ENCODE results near the gene TUB.

Gene TUB

DNA sequence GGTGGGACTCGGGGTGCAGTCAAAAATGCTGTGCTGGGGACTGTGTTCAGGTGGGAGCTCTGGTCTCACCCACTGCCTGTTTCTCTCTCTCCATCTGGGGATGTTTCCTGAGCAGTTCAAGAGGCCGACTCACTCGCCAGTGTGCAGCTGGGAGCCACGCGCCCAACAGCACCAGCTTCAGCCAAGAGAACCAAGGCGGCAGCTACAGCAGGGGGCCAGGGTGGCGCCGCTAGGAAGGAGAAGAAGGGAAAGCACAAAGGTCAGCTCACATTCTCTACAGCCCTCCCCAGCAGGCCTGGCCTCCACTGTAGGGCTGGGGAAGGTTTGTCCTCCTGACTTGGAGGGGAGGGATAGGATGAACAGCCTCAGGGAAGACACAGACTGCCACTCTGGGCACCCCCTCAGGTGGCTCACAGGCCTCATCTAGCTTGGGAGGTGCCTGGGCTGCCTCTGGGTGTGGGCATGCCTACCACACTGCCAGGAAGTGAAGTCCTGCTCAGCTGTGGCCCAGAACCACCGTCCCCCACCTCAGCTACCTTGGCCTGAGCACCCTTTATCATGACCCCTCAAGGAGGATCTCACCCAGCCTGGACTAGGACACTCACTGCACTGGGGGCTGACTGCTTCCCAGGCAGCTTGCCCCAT is 13.0 kb downstream of the TUB start:
- no peak for DNase-seq

DNA sequence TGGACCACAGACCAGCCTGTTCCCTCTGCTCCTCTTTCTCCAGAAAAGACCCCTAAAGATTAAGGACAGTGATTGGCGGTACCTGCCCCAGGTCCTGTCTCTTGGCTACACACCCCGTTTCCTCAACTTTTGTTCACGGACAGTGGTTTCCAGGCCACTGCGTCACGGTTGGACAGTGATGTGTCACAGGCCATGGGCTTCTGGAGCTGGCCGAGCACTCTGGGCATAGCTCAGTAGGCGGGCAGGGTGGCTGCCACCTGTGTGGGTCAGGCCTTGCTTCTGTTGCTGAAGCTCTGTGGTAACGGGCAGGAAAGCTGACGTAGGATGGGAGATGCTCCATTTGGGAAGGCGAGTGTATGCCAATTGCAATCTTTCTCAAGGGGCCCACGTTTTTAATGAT is 13.6 kb downstream of the TUB start:
- no peak for DNase-seq

DNA sequence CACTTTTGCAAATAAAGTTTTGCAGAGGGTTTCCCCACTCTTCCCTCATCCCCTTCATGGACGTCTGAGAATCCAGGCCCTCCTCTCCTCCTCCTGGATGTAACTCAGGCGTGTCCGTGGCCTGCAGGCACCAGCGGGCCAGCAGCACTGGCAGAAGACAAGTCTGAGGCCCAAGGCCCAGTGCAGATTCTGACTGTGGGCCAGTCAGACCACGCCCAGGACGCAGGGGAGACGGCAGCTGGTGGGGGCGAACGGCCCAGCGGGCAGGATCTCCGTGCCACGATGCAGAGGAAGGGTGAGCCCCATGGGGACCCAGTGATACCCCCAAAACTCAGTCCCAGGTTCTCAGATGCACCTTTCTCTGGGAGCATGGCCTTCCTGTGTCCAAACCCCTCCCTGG is 14.4 kb downstream of the TUB start:
- DNase-seq: no peak

DNA sequence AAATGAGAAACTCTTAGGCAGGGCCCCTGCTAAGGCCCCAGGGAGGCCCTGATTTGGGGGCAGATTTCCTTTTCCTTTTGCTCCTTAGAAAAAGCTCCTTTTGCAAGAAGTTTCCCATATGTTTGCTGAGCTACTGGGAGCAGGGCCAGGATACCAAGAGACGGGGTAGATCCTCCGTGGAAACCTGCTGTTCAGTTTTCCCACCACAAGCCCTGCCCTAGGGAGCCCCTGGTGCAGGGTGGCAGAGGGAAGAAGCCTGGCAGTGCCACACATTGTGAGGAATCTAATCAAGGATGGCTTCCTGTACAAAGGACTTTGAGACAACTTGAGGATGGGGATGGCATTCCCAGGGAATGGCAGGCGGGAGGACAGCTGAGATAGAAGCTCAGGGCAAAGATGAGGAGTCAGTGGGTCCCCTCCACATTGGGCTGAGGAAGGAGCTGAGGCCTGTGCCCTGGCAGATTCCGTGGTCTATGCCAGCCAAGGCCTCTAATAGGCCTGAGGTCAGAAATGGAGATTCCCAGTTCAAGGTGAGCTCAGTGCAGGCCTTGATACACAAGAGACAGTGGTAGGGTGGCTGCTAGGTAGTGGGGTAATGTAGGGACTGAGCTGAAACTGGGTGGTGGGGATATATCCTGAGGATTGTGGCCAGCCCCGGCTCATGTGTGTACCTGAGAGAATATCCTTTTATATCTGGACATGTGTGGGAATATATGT is 15.0 kb downstream of the TUB start:
- DNase-seq: no peak

DNA sequence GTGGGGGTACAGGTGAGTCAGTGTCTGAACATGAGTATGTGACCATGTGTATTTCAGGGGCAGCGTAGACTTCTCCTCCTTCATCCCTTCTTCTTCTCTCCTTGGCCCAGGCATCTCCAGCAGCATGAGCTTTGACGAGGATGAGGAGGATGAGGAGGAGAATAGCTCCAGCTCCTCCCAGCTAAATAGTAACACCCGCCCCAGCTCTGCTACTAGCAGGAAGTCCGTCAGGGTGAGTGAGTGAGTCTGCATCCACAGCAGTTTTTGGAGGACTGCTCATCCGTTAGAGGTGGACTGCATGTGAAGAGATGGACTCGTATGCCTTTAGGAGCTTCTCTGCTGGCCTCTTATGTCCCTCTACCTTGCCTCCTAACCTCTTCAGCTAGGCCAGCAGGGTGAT is 15.6 kb downstream of the TUB start:
- no peak for DNase-seq

DNA sequence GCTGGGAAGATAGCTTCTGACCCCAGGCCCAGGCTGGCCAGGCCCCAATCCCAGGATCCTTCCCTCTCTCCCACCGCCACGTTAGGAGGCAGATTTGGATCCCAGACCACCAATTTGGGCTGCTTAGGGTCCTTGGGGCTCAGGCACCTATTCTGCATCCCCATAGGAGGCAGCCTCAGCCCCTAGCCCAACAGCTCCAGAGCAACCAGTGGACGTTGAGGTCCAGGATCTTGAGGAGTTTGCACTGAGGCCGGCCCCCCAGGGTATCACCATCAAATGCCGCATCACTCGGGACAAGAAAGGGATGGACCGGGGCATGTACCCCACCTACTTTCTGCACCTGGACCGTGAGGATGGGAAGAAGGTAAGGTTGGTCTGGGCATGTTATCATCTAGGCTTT is 16.1 kb downstream of the TUB start:
- no peak for DNase-seq

DNA sequence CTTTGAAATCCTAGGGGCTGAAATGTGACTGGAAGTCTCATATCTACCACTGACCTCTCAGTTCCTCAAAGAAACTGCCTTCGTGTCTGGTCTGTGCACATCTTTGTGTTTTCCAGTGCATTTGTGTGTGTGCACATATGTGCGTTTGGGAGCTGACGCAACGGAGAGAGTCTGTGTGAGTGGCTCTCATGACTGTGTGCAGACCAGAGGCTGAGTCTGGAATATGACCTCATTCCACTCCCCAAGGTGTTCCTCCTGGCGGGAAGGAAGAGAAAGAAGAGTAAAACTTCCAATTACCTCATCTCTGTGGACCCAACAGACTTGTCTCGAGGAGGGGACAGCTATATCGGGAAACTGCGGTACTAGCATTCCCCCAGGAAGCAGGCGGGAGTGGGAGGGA is 16.5 kb downstream of the TUB start:
- DNase-seq: no peak

DNA sequence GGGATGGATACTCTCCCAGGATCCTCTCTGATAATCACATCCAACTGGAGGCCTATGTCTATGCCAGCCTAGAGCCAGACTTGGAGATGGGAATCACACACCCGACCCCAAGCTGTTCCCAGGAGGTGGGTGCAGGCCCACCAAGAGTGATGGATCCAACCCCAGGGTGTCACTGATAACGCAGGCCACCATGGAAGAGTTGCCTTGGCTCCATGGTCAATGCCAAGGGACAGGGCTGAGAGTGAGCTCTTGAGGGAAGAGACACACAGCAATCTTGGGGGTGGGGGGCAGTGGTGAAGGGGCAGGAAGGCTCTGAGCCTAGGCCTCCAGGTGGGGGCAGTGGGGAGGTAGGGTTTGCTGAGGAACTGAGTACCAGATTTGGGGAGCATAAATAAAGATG is 16.9 kb downstream of the TUB start:
- no peak for DNase-seq

DNA sequence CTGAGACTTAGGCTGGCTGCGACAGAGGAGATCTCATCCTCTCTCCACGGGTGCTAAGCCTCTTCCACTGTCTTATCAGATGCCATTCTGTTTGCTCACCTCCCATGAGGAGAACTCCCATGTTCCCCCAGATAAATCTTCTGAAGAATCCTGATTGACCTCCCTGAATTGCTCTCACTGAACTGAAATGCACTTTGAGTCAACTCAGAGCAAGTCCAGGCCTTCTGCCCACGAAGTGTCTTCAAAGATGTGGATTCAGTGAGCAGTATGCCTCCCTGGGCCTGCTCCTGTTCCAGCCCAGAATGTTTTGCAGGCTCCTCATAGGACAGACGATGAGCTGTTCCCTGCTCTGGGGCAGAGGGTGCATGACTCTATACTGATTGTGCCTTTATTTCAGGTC is 17.4 kb downstream of the TUB start:
- DNase-seq: no peak

DNA sequence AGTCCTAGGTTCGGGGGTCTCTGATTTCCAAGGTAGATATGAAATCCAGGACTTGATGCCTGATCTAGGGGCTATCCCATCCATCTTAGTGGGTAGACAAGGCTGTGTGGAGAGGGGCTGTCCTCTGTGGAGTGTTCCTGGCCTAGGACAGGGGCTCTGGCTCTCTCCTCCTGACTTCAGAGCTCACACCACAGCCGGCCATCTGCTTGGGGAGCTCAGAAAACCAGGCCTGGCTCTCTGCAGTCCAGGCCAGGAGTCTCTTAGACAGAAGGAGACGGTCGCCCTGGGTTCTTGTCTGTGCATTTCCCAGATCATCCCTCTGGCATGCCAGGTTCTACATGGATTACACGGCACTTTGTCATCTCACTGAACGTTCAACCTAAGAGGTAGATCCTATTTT is 17.9 kb downstream of the TUB start:
- no peak for DNase-seq

DNA sequence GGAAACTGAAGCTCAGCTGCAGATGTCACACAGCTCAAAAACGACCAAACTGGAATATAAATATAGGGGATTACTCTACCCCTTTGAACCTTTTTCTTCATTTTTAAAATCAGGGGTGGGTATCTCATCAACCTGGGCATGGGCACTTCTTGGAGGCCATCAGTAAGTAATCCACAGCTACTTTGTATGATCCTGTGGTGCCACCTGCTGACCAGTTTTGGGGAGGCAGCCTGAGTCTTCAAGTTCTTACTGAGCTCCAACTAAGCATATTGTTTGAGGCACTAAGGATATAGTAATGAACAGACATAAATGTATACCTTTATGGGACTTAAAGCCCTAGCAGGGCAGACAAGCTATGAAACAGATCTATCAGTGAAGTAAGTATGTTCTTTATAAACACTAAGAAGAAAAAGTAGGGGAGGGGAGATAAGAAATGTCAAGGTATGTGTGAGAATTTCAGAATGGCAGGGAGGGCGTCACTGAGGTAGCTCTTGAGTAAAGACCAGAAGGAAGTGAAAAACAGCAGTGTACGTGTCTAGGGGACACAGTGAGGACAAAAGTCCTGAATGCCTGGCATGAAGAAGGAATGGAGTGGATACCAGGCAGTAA is 18.4 kb downstream of the TUB start:
- no peak for DNase-seq

DNA sequence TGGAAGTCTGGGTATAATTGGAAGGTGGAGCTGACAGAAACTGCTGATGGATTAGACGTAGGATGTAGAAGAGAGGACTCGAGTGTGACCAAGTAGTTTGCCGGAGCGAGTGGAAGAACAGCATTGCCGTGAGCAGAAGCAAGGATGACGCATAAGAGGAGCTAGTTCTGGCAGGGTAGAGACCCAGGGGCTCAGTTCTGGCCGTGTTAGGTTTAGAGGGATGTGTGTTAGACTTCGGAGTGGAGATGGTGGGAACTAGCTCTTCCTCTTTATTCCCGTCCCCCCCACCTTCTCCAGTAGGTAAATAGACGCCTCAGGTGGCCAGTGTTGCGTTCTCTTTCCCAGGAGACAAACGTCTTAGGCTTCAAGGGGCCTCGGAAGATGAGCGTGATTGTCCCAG is 19.1 kb downstream of the TUB start:
- DNase-seq: no peak

DNA sequence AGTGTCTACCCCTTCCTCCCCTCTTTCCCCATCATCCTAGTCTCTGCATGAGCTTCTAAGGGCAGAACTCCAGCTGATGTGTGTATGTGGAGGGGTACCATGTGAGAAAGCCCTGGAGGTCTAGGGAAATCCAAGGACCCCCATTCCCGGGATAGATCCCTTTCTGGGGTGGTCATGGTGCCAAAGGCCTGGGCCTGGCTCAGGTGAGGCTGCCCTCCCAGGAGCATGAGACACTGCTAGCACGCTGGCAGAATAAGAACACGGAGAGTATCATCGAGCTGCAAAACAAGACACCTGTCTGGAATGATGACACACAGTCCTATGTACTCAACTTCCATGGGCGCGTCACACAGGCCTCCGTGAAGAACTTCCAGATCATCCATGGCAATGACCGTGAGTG is 19.6 kb downstream of the TUB start:
- no peak for DNase-seq

DNA sequence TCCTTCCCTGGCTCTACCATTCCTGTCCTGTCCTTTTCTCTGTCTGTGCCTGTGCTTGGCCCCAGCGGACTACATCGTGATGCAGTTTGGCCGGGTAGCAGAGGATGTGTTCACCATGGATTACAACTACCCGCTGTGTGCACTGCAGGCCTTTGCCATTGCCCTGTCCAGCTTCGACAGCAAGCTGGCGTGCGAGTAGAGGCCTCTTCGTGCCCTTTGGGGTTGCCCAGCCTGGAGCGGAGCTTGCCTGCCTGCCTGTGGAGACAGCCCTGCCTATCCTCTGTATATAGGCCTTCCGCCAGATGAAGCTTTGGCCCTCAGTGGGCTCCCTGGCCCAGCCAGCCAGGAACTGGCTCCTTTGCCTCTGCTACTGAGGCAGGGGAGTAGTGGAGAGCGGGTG is 20.4 kb downstream of the TUB start:
- DNase-seq: no peak

DNA sequence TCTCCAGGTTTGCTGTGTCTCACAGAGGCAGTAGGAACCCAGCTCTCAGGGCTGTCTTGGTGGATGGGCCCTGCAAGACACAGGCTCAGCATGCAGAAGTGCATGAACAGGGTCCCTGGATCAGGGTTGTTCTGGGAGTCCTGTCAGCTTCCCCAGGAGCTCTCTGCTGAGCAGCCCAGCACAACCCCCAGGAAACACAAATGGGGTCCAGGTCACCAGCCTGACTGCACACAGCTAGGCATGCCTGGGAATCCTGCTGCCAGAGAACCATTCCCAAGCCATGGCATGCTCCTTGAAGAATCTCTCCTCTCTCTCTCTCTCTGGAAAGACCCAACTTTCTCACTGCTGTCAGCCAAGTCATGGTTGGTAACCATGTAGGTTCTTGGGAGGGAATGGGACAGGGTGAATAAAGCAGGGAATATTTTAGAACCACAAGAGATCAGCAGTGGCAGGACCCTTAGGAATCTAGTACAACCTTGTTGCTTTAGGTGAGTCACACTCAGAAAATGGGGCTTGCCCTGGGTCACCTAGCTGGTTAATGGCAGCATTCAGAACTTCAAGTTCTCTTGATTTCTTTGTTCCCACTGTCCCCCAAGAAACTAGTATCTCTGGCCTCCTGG is 21.4 kb downstream of the TUB start:
- DNase-seq: no peak

DNA sequence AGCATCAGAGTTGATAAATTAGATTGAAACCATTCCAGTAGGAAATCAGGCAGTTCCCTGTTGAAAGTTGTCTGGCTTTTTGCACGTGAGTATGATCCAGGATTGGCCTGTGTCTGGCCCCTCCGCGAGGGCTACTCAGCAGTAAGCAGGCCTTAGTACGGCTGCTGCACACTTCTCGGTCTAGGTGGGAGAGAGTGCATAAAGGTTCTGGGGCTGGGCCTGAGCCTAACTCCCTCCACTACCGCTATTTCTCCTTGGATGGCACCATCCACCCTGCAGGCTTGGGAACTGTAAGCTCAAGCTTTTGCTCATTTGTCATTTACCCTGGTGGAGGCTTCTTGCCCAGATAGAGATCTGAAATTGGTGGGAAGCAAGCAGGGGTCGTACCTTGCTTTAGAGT is 22.0 kb downstream of the TUB start:
- no peak for DNase-seq

DNA sequence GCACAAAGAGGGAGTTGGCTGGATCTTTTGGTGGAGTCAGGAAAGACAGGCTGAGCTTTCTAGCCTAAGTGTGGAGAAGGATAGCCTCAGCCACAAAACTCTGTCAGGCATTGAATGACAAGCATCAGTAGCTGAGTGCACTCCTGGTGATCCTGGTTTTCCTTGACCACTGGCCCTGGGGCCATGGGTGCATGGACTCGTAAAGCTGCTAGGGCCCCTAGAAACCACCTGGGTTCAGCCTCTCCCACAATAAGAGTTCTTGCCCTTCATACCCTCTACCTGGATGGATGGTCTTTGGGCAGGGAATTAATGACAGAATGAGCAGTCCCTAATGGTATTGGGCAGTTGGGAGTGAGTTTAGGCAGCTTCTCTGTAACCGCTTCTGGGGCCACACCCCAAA is 22.9 kb downstream of the TUB start:
- no peak for DNase-seq

DNA sequence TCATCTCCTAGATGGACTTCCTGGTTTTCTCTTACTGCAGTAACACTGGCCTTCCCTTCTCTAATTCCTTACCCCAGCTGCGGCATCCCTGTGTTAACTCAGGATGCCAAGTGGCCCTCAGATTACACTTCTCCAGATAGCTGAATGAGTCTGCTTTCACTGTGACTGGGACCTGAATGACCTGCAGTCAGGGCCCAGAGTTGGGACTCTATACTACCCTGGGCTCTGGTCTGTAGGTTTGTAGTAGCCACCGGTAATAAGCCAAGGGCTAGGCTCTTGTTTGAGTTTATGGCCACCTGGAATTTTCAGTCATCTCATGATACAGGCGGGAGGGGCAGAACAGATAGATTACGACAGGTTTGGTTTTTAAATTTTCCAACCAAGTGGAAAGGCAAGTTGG is 24.1 kb downstream of the TUB start:
- DNase-seq: no peak

DNA sequence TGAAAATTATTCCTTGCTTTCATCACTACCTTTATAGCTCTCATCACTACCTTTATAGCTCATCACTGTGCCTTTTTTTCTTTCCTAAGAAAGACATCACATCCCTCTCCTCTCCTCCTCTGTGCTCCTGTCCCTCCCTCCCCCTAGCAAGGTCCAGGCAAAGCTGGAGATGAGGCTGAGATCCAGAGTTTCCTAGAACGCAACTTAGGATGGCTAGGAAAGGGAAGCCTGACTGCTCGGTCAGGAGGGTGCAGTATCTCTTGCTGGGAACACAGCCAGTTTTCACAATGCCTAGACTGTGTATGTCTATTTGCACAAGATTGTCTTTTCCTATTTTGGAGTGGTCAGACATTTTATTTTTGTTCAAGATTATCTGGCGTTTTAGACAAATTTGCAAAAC is 24.7 kb downstream of the TUB start:
- no peak for DNase-seq

DNA sequence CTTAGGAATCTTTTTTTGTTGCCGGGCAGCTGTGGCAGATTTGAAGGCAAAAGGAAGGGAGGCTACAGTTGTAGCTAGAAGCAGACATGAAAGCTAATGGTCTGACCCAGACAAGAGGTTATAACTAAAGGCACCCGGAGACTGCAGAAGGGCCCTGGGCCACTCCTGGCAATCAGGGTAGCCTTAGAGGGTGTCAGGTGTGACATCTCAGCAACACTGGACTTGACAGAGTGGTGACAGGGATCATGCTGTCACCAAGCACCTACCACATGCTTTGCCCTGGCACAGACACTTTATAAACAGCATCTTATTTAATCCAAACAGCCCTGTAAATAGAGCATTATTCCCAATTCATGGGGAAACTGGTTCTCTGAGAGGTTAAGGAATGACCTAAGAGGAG is 25.7 kb downstream of the TUB start:
- DNase-seq: no peak

DNA sequence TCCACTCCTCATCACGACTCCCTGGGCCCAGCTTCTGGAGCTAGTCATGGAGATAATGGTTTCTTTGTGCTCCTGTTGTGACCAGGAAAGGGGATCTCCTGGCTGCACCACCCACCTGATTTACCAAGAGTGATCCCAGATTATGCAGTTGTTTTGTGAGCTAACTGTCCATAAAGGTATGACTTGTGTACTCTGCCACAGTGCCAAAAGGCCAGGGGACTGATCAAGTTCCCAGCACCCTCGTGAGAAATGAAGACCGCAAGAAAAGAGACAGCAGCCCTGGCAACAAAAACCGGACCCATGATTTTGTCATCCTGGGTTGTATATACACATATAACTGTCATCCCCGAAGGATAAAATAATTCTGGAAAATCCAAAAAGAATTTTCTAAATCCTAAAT is 26.6 kb downstream of the TUB start:
- DNase-seq: no peak

DNA sequence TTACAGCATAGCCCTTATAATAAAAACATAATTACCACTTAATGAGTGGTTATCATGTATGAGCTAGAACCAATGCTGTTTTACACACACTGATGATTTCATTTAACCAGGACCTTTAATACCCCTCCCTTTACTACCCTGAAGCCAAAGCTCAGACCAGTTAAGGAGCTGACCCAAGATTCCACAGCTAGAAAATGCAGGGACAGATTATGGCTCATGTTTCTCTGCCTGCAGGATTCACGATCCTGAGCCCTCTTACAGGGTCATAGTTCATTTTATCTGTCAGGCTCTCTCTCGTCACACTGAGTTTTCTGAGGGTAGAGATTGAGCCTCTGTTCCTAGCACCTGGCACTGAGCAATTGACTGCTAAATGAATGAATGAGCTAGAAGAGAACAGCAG is 27.4 kb downstream of the TUB start:
- DNase-seq: no peak

DNA sequence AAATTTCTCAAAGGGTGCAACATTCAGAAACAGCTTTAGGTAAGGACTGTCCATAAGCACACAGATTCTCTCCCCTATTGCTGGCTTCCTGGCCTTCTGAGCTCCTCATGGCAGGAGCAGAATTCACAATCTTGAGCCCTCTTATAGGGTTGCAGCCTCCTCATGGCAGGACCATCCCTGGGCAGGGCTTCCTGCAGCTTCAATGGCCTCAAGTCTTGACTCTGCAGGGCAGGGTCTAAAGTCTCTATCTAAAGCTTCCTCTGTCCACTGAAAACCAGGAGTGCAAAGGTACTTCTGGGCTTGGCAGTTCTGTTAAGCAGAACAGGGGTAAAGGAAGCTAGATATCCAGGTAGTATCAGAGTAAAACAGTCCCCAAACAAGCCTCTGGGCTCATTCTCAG is 28.7 kb downstream of the TUB start:
- no peak for DNase-seq

DNA sequence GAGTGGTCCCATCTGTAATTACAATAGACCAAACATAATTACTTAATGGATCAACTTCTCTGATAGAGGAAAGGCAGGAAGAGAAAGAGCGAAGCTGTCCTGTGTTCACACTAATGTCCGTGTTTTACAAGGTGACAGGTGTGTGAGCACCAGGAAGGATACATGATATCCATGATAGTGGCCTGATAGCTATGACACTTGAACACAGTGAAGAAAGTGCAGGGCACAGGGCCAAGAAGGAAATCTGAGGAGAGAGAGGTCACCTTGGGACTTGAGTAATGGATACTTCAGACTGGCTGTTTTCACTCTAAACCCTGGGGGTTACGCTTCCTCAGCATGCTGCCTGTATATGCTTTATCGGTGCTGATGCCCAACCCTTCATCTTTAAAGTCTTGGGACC is 29.4 kb downstream of the TUB start:
- no peak for DNase-seq
